Activated CD4-positive, CD25-positive, alpha-beta regulatory T cell (primary cell): Measurements from ENCODE around the gene FASTK.
"Not testable (repeated sequence)": the region's sequence is repeated elsewhere in the genome, so short reads cannot be mapped to it uniquely, and the experiment has no call there.

Source experiments
- DNase-seq, 4 experiments: peaks; one replicate each; lab custom pipeline; 2025; lab: John Stamatoyannopoulos, UW

The FASTK gene

DNA sequence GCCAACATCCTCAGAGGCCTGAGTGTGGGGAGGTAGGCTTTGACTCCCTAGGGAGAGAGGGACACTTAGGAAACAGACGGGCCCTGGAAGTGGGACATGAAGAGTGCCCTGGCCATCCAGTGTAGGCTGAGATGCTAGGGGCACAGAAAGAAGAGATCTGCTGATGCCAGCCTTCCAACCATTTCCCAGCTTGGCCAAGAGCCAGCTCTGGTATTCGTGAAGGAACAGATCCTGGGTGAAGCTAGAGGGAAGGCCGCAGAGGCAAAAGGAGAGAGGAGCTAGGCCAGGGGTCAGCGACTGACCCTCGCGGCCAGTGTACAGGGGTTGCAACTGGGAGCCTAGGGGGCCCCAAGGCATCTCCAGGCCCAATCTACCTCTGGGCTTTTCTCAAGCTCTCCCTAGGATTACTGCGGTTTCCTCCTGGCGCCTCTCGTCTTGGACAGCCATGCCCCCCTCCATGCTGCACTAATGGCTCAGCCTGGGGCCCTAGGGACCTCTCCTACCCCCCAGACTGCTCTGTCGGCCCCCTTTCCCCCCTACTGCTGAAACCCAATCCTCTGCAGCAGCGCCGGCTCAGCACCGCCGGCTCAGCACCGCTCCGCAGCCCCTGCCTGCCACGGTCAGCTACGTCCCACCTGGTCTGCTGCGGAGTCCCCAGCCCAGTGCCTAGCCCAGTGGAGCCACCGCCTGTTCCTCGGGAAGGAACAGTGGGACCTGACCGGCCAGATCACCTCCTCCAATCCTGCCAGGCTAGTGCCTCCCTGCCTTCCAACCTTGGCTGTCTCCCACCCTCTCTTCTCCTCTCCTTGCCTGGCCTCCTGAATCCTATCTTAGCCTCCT is 32.4 kb downstream of the FASTK start, which contains the start of gene ASIC3:
TSS of gene ASIC3 (plus strand) at position 556 of the 840 bp plus-strand sequence. CDS start 355 bp downstream, outside the sequence.
- no peak for DNase-seq

DNA sequence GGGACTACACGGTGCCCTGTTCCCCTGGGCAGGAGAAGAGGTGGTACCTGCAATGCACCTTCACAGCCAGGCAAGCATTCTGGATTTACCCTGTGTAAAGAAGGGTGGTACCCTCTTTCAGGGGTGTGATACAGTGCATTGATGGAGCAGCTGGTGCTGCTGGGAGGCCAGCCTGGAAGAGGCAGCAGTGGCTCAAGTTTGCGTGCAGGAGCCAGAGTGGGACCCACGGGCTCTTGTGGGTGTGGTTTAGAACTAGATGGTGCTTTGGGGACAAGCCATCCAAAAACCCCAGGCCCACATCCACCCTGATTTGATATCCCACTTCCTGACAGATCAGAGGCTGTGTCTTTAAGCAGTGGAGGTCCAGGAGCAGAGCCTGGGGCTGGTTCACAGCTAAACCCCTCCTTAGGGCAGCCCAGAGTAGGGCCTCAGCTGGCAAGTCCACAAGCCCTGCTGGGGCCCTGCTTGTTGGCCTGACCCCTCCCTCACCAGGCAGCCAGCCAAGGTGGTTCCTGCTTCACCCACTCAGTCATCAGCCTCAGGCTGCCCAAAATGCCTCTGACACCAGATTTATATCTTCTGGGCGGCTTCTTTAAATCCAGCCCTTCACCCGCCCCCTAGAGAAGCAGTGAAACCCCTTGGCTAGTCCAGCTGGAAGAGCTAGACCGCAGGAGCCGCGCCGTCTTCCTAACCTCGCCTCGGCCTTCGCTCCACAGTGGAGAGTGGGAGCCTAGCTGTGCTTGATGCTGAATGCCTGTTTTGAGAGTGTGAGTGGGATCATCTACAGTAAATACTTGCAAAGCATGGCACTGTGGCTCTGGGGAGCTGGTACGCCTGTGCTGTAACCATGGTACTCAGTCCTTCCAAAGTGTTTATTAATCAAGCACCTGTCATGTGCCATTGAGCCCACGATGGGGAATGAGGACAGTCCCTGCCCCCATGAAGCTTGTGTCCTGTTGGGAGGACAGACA is 33.7 kb downstream of the FASTK start:
- no peak for DNase-seq

DNA sequence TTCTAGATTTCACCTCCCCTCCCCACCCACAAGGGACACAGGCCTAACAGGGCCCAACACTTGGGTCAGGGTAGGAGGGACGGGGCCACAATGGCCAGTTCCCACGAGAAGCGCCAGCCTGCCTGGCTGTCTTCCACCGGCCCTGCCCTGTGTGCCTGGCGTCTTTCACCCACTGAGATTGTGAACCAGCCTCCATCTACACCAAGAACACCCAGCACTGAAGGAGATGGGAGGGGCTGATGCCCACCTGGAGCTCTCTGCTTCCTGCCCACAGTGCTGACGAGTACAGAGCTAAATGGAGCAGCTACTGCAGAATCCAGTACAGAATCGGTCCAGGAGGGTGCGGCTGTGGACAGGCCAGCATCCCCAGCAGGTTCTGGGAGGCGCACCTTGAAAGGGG is 34.6 kb downstream of the FASTK start:
- no peak for DNase-seq

DNA sequence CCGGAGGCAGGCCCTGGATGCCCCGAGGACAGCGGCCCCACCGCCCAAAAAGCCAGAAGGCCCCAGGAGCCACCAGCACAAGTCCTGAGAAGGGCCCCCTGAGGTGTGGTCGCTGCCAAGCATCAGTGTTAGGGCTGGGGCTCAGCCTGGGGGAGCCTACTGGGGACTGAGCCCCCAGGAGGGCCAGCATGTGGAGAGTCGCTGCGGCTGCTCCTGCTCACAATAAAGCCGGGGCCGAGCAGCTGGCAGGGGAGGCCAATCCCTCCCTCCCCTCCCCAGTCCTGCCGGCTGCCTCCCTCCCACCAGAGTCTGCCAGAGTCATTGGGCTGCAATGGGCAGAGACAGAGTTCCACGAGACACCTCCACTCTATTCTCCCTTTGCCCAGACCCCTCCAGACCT is 35.3 kb downstream of the FASTK start:
- DNase-seq: no peak

DNA sequence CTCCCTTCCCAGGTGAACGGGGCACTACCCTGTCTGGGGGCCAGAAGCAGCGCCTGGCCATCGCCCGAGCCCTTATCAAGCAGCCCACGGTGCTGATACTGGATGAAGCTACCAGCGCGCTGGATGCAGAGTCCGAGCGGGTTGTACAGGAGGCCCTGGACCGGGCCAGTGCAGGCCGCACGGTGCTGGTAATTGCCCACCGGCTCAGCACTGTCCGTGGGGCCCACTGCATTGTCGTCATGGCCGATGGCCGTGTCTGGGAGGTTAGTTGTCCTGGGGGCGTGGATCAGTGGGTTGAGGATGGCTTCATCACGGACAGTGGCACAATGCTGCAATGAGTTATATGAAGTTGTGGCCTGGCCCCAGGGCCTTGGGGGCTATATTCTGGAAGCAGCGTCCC is 36.6 kb downstream of the FASTK start:
- DNase-seq: no peak

DNA sequence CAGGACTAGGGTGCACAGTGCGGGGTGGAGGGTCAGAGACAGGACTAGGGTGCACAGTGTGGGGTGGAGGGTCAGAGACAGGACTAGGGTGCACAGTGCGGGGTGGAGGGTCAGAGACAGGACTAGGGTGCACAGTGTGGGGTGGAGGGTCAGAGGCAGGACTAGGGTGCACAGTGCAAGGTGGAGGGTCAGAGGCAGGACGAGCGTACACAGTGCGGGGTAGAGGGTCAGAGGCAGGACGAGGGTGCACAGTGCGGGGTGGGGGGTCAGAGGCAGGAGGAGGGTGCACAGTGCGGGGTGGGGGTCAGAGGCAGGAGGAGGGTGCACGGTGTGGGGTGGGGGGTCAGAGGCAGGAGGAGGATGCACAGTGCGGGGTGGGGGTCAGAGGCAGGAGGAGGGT is 37.2 kb downstream of the FASTK start:
- DNase-seq: not testable (repeated sequence)

DNA sequence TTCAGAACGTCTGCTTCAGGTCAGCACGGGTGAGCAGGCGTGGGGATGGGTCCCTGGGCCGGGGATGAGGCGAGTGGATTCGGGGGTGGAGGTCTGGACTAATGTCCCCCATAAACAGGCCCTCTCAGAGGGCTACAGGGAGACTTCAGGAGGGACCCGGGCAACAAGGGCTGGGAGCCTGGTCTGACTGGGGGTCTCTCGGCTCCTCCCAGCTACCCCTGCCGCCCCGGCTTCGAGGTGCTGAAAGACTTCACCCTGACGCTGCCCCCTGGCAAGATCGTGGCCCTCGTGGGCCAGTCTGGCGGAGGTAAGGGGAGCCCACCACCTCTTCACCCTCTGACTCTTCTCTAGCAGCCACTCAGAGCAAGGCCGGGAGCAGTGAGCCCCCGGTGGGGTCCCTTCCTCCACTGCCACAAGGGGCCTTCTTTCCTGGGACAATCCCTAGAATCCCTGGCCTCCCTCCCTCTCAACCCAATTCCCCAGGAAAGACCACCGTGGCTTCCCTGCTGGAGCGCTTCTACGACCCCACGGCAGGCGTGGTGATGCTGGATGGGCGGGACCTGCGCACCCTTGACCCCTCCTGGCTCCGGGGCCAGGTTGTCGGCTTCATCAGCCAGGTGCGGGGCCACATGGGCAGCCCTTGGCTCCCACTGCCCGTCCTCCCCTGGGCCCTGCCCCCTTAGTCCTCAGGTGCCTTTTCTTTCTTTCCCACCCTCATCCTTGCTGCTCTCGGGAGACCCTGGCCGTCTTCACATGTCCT is 39.8 kb downstream of the FASTK start:
- no peak for DNase-seq

DNA sequence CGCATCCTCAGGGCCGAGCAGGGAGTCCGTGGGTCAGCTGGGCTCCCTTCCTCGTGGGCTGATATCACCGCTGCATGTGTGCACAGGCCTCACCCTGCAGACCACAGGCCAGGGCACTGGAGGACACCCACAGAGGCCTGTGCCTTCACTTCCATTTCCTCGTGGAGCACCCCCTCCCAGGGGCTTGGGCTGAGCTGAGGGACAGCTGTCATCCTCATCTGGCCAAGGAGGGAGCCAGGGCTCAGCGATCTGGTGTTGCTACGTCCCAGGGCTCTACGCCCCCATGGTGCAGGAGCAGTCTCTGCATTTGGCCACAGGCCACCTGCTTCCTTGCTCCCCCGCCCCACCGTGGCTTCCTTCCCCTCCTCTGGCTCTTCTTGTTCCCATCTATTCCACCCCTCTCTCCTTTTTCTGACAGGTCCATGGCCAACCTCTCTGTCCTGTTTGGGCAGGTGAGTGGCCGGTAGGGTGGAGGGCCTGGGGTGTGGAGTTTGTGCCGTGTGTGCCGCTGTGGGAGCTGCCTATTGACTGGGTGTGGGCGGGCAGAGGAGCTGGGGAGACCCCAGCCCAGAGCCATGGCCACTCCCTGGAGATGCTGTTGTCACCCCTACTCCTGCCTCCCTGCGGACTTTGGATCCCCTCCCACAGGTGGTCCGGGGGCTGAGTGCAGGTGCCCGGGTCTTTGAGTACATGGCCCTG is 40.6 kb downstream of the FASTK start:
- DNase-seq: no peak

DNA sequence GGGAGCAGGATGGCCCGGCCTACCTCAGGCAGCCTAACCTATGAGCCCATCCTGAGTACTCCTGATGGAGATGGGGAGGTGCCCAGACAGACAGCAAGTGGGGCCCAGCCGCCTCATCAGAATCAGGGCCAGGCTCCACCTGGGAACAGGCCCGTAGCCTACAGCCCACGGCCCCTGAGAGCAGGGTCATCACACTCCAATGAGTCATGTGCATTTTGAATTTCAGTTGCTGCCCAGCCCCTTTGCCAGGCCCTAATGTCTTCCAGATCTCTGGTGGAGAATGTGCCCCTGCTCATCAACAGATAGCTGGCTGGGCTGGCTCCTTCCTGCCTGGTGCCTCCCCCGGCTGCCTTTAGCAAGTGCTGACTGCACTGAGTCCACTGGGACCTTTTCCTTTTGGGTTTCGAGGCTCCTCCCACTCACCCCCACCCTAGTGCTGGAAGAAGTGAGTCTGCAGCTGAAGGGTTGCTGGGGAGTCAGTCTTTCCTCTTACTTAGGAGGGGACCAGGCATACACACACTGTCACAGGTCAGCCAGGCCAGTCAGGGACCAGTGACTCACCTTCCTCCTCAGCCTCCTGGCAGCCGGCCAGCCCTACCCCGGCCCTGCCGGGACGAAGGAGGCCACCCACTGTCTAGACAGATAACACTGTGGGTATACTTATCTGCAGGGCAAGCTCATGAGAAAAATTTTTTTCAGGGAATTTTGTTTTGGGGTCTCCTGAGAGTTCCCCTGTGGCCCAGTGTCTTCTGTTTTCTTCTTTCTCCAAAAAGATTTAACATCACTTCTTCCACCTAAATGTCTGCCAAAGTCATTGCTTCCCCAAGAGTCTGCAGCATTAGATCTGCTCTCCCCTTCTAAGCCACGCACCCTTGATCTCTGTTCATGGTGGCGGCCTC is 41.4 kb downstream of the FASTK start:
- DNase-seq: peak in 2 of 4 experiments; percentile 34 to 53

DNA sequence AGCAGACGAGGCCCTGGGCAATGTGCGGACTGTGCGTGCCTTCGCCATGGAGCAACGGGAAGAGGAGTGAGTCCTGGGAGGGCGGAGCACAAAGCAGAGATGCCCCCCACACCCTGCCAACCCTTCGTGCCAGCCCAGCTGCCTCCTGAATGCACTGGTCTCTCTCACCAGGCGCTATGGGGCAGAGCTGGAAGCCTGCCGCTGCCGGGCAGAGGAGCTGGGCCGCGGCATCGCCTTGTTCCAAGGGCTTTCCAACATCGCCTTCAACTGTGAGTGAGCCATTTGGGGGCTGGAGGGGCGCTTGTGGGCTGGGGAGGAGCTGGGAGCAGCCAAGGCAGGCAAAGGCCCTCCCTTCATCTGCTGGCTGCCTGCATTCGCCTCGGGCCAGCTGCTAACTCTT is 44.7 kb downstream of the FASTK start:
- DNase-seq: no peak

DNA sequence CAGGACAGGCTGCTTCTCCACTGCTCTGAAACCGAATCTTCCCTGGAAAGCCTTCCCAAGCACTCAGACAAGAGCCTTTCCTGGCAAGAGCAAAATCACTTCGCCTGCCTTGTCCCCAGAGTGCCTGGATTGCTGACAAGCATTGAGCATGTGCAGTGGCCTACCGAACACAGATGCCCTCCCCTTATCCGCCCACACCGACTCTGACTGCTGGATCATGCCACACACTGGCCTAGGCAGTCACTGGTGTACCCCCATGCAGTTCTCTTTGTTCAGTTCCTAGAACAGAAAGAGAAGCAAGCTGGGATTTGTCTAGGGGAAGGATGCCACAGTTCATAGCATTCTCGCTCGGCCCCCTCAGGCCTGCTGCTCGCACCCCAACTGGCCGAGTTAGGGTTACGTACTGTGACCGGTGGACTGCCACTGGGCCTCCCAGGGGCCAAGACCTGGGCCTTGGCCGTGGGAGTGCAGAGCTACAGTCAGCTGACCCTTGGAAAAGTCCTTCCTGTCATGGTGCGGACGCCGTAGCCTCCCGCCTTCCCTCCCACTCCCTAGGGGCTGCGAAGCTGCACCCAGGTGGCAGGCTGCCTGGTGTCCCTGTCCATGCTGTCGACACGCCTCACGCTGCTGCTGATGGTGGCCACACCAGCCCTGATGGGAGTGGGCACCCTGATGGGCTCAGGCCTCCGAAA is 45.4 kb downstream of the FASTK start:
- DNase-seq: no peak

DNA sequence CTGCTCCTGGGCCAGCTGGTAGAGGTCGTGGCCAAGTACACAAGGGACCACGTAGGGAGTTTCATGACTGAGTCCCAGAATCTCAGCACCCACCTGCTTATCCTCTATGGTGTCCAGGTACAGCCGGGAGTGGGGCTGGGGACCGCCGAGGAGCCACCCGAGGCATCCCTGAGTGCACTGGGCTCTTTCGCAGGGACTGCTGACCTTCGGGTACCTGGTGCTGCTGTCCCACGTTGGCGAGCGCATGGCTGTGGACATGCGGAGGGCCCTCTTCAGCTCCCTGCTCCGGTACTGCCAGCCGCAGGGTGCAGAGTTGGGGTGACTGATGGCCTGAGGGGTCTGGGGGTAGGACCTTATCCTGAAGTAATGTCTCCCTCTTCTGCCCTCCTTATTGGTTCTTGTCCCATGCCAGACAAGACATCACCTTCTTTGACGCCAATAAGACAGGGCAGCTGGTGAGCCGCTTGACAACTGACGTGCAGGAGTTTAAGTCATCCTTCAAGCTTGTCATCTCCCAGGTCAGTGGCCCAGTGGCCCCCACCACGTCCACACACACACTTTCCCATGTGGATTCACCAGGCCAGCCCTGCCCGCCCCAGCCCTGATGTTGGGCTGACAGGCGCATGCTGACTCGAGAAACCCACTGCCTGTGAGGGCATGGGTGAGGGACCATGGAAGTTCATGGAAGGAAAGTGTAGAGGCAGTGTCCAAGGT is 46.1 kb downstream of the FASTK start:
- no peak for DNase-seq

DNA sequence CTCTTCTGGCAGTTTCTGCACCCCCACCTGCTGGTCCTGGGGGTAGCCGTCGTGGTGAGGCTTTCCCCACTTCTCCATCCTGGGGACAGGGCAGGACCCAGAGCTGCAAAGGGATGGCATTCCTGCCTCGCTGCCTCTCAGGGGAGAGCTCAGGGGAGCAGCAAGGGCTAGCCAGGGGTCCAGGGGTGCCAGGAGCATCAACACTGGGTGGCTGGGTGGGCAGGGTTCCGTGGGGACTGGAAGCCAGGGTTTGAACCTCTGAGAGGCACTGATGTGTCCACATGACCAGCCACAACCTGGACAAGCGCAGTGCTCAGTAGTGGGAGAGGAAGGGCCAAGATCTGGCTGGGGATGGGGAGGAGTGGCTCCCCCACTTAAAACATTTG is 46.8 kb downstream of the FASTK start:
- DNase-seq: no peak

DNA sequence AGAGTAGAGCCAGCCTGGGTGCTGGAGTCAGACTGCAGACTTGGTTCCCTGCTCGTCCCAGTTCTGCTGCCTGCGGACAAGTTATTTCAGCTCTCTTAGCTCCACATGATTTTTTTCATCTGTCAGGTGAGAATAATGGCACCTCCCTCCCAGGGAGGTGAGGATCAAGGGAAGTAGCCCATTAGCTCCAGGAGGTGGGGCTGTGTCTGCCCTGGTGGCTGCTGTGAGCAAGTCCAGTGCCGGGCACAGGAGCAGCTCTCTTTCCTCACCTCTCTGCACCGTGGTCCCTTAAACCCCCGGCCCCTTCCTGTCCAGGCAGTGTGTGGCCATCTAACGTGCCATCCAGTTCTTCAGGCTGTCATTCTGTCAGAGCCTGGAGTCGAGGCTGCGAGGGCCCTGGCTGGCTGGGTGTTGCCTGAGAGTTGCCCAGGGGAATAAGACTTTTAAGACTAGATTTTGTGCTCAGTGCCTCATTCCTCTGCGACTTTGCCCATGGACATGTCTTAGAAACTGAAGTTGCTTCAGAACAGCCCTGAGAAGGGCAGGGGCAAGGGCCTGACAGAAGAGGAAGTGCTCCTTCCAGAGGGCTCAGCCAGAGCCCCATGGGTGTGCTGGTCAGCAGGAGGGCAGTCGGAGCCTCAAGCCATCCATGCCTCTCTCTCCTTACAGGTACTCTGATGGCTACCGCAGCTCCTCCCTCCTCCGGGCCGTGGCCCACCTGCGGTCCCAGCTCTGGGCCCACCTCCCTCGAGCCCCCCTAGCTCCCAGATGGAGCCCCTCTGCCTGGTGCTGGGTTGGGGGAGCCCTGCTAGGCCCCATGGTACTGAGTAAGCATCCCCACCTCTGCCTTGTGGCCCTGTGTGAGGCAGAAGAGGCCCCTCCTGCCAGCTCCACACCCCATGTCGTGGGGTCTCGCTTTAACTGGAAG is 47.4 kb downstream of the FASTK start:
- no peak for DNase-seq

DNA sequence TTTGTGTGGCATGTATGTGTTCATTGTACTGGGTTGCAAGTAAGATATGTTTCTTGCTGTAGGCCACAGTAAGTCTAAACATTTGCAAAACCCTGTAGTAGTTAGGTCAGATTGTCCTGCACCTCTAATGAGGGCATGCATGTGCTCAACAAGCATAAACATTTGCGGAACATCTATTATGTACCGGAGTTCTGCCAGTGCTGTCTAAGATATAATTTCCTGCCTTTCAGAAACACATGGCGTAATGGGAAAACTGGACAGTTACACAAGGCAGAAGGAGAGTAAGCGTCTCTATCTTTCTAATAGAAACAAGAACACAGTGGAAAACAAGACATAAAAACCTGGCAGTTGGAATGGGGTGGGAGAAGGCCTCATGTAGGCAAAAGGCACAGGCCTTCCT is 49.6 kb downstream of the FASTK start:
- no peak for DNase-seq

DNA sequence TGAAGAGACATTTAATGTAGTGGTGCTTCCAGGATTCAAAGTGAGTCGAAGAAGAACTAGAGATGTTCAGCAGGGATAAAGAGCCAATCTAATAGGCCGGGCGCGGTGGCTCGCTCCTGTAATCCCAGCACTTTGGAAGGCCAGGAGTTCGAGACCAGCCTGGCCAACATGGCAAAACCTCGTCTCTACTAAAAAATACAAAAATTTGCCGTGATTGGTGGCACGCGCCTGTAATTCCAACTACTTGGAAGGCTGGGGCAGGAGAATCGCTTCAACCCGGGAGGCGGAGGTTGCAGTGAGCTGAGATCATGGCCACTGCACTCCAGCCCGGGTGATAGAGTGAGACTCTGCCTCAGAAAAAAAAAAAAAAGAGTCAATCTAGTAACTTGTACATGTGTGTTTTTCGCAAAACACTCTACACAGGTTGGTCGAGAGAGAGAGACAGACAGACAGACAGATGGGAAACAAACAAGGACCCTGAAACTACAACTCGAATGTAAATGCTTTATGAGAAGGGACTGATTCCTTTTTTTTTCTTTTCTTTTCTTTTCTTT is 51.6 kb downstream of the FASTK start:
- DNase-seq: no peak

DNA sequence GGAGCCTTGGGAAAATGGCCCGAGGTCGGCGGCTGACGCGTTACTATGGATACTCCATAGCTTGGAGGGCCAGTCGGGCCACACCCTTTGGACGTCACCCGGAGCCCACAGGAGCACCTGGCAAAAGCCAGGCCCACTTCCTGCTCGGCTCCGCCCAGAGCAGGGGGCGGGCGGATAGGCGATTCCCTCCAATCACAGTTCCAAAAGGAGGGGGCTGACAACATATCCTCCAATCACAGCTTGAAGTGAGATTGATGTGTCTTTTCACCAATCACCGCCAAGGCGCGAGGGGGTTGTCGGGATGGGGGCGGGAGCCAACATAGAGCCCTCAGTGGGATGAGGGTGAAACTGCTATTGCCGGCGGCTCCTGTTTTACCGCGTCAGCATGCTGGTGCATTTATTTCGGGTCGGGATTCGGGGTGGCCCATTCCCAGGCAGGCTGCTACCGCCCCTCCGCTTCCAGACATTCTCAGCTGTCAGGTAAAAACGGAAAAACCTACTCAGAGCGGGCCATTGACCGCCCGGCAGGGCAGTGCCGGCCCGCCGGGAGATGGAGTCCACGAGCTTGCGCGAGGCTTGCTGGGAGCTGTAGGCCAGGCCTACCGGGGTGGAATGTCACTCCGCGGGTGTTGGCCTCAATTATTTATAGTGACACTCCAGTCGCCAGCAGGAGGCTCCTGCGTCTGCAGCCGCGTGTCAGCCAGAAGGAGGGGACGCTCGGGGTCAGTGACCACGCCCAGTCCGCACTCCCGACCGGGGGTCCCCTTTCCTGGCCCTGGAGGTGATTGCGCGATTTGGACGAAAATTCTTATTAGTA is 52.3 kb downstream of the FASTK start, which contains the start of gene ABCB8:
TSS of gene ABCB8 (plus strand) at position 320 of the 817 bp plus-strand sequence. CDS start at position 386, 66 bp downstream.
- peak; percentile 90 to 98 (median 92) for DNase-seq
